Esophagus (tissue), 2 donors: ENCODE results near the gene EVA1A. TPM values are rescaled to one million over a fixed set of nuclear protein-coding genes. Genes with fewer than 3 reads are reported as not detected.

Source experiments
- H3K27ac ChIP-seq, 2 donors: one replicate each; pipeline ENCODE4 v1.5.1; 2013; ENCODE audit warnings: low read depth in 2 of 2, mild to moderate bottlenecking in 2 of 2, inconsistent platforms in 1 of 2, low read length in 1 of 2, moderate library complexity in 1 of 2
- H3K27me3 ChIP-seq, 2 donors: one replicate each; pipeline ENCODE4 v1.6.1; 2013; ENCODE audit warnings: low read length in 2 of 2, control low read depth in 1 of 2, mild to moderate bottlenecking in 1 of 2; ENCODE audit not compliant: insufficient read depth in 2 of 2, control insufficient read depth in 1 of 2
- H3K36me3 ChIP-seq, 2 donors: one replicate each; pipeline ENCODE4 v1.6.1; 2013; ENCODE audit warnings: low read length in 1 of 2; ENCODE audit not compliant: control insufficient read depth in 2 of 2, insufficient read depth in 2 of 2
- H3K4me1 ChIP-seq, 2 donors: one replicate each; pipeline ENCODE4 v1.6.1; 2013; ENCODE audit warnings: low read length in 1 of 2; ENCODE audit not compliant: control insufficient read depth in 2 of 2, insufficient read depth in 2 of 2
- H3K4me3 ChIP-seq, 2 donors: one replicate each; pipeline ENCODE4 v1.5.1; 2013; ENCODE audit warnings: low read length in 2 of 2, mild to moderate bottlenecking in 2 of 2, low read depth in 1 of 2, moderate library complexity in 1 of 2
- H3K9me3 ChIP-seq, 2 donors: one replicate each; pipeline ENCODE4 v1.6.1; 2013; ENCODE audit warnings: mild to moderate bottlenecking in 2 of 2, low read depth in 1 of 2, low read length in 1 of 2, moderate library complexity in 1 of 2; ENCODE audit not compliant: control insufficient read depth in 2 of 2, insufficient read depth in 1 of 2
- WGBS, 2 donors: extraction: QIAGEN DNeasy Blood & Tissue Kit; methylation state at CpG; one replicate each; pipeline ENCODE4 v1.1.7; 2013; 5-methylcytosine and 5-hydroxymethylcytosine counted together
- polyA plus RNA-seq, 2 donors: library from polyadenylated mRNA; stranded (reverse); fragments of 200-250 nt; gene quantifications; one replicate each; pipeline ENCODE4 v1.2.3, GENCODE V29; 2013
- donor health status: healthy with polysubstance abuse.
- donor health status: Bipolar disorder and iron deficiency.

EVA1A gene
- polyA plus RNA-seq, 2 donors, result 0.71 to 0.94 TPM

DNA sequence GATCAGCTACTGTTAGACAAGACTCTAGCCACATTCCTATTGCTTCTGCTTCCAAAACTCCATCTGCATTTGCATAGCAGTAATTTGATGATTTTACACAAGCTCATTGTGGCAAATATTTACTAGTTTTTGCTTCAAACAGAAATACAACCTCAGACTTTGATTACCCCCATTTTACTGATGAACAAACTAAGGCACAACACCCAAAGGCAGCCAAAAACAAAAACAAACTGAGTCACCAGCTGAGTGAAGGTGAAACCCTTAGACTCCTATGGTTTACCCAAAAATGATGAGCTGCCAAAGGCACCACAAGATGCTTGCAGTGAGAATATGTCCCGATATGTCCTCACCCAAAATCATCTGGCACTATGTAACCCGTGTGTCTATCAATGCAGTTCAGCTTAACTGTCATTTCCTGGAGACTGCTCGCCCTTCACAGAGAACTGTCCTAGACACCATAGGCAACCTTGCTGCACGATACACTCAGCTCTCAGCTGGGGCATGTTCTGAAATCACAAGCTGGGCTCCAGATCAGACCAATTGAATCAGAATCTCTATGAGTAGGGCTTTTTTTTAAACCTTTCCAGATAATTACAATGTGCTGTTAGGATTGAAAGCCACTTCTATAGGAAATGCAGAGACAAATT is 4.1 kb upstream of the EVA1A start:
- no peaks in the 10 kb centered on the region for H3K27me3 ChIP-seq
- WGBS, 2 donors, result 84 to 87% methylated on average over 4 of the region's 4 CpGs
- no peaks in the 10 kb centered on the region for H3K9me3 ChIP-seq
- peaks cover 2 to 9% of the 10 kb centered on the region in 2 donors for H3K4me1 ChIP-seq
- no peaks in the 10 kb centered on the region for H3K36me3 ChIP-seq
- H3K27ac ChIP-seq, result no peak overlapping the region
- no peak overlapping the region for H3K4me3 ChIP-seq

DNA sequence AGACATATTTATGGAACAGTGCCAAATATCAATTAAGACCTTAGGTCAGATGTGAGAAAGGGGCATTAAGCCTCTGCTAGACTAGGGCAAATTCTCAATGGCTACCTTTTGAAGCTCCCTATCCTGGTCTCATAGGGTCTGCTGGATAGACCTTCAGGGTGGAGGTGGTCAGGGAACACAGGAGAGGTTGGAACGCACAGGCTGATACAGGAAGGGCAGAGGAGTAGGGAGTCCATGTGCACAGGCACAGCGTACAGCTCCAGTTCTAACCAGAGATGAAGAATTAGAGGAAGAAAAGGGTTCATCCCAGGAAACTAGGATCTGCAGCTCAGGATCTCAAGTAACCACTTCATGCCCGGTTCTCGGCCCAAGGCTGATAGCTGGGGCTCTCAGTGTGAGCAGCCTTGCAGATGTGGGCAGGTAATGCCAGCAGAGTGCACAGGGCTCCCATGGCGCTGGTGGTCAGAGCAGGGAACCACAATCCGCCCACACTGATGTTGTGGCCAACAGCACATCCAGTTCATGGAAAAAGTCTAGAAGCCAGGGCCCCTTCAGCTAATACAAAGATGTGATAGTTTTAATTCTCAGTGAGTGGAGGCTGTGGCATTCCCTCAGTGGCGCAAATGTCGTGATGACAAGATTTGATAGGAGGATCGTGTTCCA is 3.4 kb upstream of the EVA1A start:
- Histone ChIP-seq H3K4me1 (peaks cover 2 to 8% of the 10 kb centered on the region in 2 donors), H3K9me3 (no peaks in the 10 kb centered on the region), H3K27me3 (no peaks in the 10 kb centered on the region), H3K4me3 (no peak overlapping the region), H3K27ac (no peak overlapping the region), H3K36me3 (no peaks in the 10 kb centered on the region)
- 89 to 93% methylated on average over 9 of the region's 9 CpGs for WGBS, 2 donors

DNA sequence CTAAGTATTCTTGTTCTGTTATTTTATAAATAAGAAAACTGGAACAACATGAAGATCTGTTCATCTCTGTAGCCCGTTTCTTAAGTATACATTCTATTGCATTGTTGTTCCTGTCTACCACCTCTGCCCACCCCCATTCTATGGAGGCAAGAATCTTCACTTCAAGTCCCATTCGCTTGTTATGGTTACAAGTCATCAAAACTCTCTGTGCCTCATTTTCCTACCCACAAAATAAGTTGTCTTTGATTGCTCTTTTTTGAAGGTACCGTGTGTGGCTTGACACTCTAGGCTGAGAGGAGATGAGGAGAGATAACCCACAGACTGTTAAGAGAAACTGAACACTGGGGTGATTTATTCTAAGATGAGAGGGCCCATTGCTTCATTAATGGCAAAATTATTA is 2.9 kb upstream of the EVA1A start:
- WGBS, 2 donors, result 80 to 84% methylated on average over 3 of the region's 3 CpGs
- peaks cover 2 to 8% of the 10 kb centered on the region in 2 donors for H3K4me1 ChIP-seq
- no peaks in the 10 kb centered on the region for H3K36me3 ChIP-seq
- no peaks in the 10 kb centered on the region for H3K27me3 ChIP-seq
- H3K4me3 ChIP-seq, result no peak overlapping the region
- H3K9me3 ChIP-seq, result no peaks in the 10 kb centered on the region
- no peak overlapping the region for H3K27ac ChIP-seq

DNA sequence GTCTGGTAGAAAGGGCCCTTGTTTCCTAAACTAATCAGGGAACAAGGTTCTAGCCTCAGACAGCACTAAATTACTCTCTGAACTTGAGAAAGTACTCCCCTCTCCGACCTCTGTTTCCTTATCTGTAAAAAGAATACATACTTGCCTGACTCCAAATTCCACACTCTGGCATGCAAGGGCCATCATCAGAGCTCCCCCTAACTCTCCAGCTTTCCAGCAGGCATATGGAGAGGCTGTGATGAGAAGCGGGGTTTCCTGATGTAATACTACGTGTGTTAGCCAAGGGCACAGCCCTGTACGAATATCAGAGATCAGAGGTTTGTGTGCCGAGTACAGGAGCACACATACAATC is 1.8 kb upstream of the EVA1A start:
- Histone ChIP-seq H3K27ac (no peak overlapping the region), H3K4me3 (no peak overlapping the region), H3K4me1 (peaks cover 2 to 8% of the 10 kb centered on the region in 2 donors), H3K36me3 (no peaks in the 10 kb centered on the region), H3K27me3 (peaks cover 0 to 5% of the 10 kb centered on the region in 2 donors), H3K9me3 (no peaks in the 10 kb centered on the region)
- 84 to 87% methylated on average over 5 of the region's 5 CpGs for WGBS, 2 donors

DNA sequence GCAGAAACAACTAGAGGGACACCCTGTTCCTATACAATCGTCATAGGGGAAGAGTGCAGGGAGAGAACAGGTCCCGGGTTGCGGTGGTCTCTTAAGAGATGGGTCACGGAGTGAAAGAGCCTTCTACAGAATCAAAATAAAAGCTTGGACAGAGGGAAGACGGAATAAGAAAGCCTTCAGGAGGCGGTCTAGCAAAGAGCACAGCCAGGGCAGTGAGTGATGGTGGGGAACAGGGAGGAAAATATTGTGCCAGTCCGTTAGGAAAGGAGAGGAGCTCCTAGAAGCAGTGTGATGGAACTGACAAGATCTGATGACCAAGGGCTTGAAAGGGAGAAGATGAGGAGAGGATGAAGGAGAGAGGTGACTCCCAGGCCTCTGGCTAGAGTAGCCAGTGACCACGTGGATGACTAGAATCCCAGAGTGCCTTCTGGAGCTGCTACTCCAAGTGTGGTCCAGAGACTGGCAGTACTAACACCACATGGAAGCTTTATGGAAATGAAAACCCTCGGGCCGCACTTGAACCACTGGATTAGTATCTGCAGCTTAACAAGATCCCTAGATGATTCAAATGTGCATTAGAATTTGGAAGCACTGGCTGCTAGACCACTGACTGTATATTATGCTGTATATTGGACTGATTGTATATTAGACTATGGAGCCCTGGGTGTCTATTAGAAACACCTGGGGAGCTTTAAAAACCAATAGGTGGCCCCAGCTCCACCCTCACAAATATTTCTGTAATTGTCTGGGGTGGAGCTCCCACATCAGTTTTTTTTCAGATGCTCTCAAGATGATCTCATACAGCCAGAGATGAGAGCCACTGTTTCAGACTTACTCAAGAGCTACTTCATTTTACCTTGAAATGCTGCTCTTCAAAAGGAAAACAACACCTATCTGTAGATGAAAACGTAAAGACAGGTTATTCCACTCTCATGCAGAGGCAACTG is 1.1 kb upstream of the EVA1A start:
- peaks cover 2 to 8% of the 10 kb centered on the region in 2 donors for H3K4me1 ChIP-seq
- no peak overlapping the region for H3K27ac ChIP-seq
- H3K36me3 ChIP-seq, result no peaks in the 10 kb centered on the region
- H3K4me3 ChIP-seq, result no peak overlapping the region
- H3K9me3 ChIP-seq, result no peaks in the 10 kb centered on the region
- H3K27me3 ChIP-seq, result peaks cover 0 to 5% of the 10 kb centered on the region in 2 donors
- WGBS, 2 donors, result 73 to 77% methylated on average over 11 of the region's 11 CpGs

DNA sequence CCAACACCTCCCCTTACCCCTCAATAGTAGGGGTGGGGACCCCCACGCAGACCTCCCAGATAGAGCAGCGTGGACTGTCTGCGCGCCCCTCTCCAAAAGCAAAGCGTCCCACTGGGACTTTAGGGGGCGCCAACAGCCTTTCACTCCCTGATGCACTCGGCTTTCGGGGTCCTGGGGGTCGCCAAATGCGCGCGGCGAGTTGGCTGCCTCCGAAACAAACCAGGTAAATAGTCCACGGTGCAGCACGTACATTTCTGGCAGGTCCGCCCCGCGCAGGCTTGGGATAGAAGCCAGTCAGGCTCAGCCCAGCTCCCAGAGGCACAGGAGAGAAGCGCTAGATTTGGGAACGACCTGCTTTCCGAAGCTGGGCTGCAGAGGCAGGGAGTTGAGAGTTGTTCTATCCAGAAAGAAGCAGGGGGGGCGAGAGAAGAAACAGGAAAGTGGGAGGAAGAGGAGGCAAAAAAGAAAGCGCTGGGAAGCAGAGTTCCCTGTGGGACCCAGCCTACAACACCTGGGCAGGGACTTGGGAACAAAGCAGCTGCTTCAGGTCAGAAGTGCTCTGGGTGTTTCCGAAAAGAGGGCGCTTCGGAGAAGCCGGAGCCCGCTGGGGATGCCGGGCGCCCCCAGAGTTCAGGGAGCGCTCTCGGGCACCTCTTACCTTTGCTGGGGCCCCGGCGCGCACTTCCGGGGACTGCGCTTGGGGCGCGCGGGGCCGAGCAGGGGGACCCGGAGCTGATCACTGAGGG is 544 bp downstream of the EVA1A start:
- Histone ChIP-seq H3K36me3 (no peaks in the 10 kb centered on the region), H3K9me3 (no peaks in the 10 kb centered on the region), H3K27ac (no peak overlapping the region), H3K27me3 (peaks cover 0 to 5% of the 10 kb centered on the region in 2 donors), H3K4me1 (peaks cover 2 to 8% of the 10 kb centered on the region in 2 donors), H3K4me3 (peak overlapping the region; percentile 49)
- 2% methylated on average over 43 of the region's 43 CpGs for WGBS, 2 donors

DNA sequence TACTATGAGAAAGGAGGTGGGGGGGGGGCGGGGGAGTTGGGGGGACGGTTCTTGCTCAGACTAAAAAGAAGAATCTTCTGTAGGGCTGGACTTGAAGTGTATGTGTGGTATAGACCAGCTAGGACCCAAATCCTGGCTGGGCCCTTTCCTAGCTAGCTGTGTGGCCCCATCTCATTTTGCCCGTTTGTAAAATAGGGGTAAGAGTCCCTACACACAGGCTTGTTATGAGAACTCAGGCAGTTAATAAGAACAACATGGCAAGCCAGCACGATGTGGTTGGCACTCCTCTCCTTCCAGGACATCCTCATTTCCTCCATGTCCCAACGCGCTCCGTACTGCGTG is 1.1 kb downstream of the EVA1A start:
- H3K4me1 ChIP-seq, result peaks cover 2 to 8% of the 10 kb centered on the region in 2 donors
- H3K4me3 ChIP-seq, result peak overlapping the region; percentile 49
- no peaks in the 10 kb centered on the region for H3K9me3 ChIP-seq
- H3K27me3 ChIP-seq, result peaks cover 0 to 5% of the 10 kb centered on the region in 2 donors
- no peak overlapping the region for H3K27ac ChIP-seq
- no peaks in the 10 kb centered on the region for H3K36me3 ChIP-seq
- 16 to 17% methylated on average over 8 of the region's 8 CpGs for WGBS, 2 donors

DNA sequence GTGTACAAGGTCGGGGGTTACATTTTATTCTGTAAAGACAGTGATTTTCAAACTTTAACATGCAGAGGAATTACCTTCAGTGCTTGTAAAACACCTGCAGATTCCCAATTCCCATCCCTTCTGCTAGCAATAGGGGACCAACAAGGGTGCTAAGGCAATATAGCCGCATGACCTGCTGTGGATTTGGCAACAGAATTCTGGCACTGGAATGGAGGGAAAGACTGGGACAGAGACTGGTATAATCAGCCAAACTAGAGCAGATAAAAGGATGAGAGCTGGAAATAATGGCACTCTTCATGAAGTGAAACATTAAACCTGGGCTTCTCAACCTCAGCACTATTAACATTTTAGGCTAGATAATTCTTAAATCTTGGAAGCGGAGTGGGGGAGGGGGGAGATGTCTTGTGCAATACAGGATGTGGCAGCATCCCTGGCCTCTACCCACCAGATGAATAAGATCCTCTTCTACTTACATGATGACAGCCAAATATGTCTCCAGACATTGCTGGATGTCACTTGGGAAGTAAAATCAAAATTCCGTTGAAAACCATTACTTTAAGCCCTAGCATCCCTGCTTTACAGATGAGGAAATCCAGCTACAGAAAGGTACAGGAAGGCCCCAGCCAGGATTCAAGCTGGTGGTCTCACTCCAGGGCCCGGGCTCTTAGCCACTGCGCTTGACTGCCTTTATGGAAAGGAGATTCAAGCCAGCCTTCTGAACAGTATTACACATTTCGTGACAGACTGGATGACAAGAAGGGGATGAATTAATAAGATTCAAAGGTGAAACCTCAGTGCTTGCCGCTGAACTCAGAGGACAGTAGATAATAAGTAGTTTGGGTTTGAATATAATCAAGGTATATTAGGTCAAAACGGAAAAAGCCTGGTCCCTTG is 1.7 kb downstream of the EVA1A start:
- H3K9me3 ChIP-seq, result no peaks in the 10 kb centered on the region
- H3K27me3 ChIP-seq, result peaks cover 0 to 5% of the 10 kb centered on the region in 2 donors
- H3K4me1 ChIP-seq, result peaks cover 2 to 8% of the 10 kb centered on the region in 2 donors
- H3K27ac ChIP-seq, result no peak overlapping the region
- no peaks in the 10 kb centered on the region for H3K36me3 ChIP-seq
- 77 to 83% methylated on average over 9 of the region's 9 CpGs for WGBS, 2 donors
- H3K4me3 ChIP-seq, result no peak overlapping the region
